Endodermal cell (in vitro differentiated cells): ENCODE results near the gene GPR153. TPM values are rescaled to one million over a fixed set of nuclear protein-coding genes. Genes with fewer than 3 reads are reported as not detected.

ENCODE experiments used
- DNase-seq: peaks from one replicate; pipeline ENCODE4 v3.0.0-alpha.2; 2017
- H3K27ac ChIP-seq: 2 replicates; pipeline ENCODE4 v1.5.1; 2013; ENCODE audit warnings: mild to moderate bottlenecking, low read depth, low read length, moderate library complexity
- H3K27me3 ChIP-seq: 2 replicates; pipeline ENCODE4 v1.6.1; 2013; ENCODE audit warnings: mild to moderate bottlenecking, low read length, moderate library complexity; ENCODE audit not compliant: insufficient read depth, control insufficient read depth, poor library complexity, severe bottlenecking
- H3K36me3 ChIP-seq: 2 replicates; pipeline ENCODE4 v1.7.0; 2013; ENCODE audit warnings: mild to moderate bottlenecking, low read length, moderate library complexity; ENCODE audit not compliant: control insufficient read depth, insufficient read depth
- H3K4me1 ChIP-seq: one replicate; pipeline ENCODE4 v1.7.0; 2013; ENCODE audit warnings: low read length; ENCODE audit not compliant: control insufficient read depth, insufficient read depth
- H3K4me3 ChIP-seq: 2 replicates; pipeline ENCODE4 v1.5.1; 2013; ENCODE audit warnings: mild to moderate bottlenecking, low read length, moderate library complexity
- H3K9ac ChIP-seq: 2 replicates; pipeline ENCODE4 v1.6.1; 2013; ENCODE audit warnings: mild to moderate bottlenecking, low read length, moderate library complexity; ENCODE audit not compliant: poor library complexity, severe bottlenecking; ENCODE audit errors: extremely low read depth
- H3K9me3 ChIP-seq: 2 replicates; pipeline ENCODE4 v1.6.1; 2013; ENCODE audit warnings: mild to moderate bottlenecking, low read length, moderate library complexity; ENCODE audit not compliant: control insufficient read depth
- H3K27ac Mint-ChIP-seq: 2 replicates; pipeline ENCODE4 v1.8.0; 2020; ENCODE audit warnings: mixed read lengths
- H3K27me3 Mint-ChIP-seq: 2 replicates; pipeline ENCODE4 v1.8.0; 2021; ENCODE audit warnings: mild to moderate bottlenecking, mixed read lengths; ENCODE audit not compliant: insufficient read depth
- H3K36me3 Mint-ChIP-seq: 2 replicates; pipeline ENCODE4 v1.8.0; 2020; ENCODE audit warnings: low read depth, mixed read lengths
- H3K4me1 Mint-ChIP-seq: 2 replicates; pipeline ENCODE4 v1.8.0; 2020; ENCODE audit warnings: mixed read lengths
- H3K4me3 Mint-ChIP-seq: 2 replicates; pipeline ENCODE4 v1.8.0; 2020; ENCODE audit warnings: mild to moderate bottlenecking, moderate library complexity, mixed read lengths
- H3K9me3 Mint-ChIP-seq: 2 replicates; pipeline ENCODE4 v1.8.0; 2020; ENCODE audit warnings: mild to moderate bottlenecking, mixed read lengths
- WGBS, 2 experiments: methylation state at CpG; one replicate each; pipeline versions ENCODE4 v1.1.5 to v1.1.7; 2013; ENCODE audit warnings: missing lambda C conversion rate in 2 of 2, mixed read lengths in 1 of 2; ENCODE audit not compliant: insufficient coverage in 1 of 2, insufficient read length in 1 of 2; 5-methylcytosine and 5-hydroxymethylcytosine counted together
- total RNA-seq, 2 donors: library from RNA; stranded (reverse); fragmentation: NEBNext Ultra II Directional in 1 of 2; extraction: Animal tissue kit (Norgen Biotek cat#: 25700) in 1 of 2; gene quantifications; 2 replicates in 1 of 2; 3 replicates in 1 of 2; pipeline ENCODE4 v1.2.1, GENCODE V29; 2021
- TF ChIP-seq, protein P1 (sequence below): fragments of 200-600 bp; sonication (generic); conservative IDR thresholded peaks from 2 replicates; pipeline ENCODE4 v1.5.0; 2021; ENCODE audit warnings: antibody characterized with exemption, mild to moderate bottlenecking

The GPR153 gene
- total RNA-seq, 2 donors from 2014 or later: 2.4 to 2.8 TPM

DNA sequence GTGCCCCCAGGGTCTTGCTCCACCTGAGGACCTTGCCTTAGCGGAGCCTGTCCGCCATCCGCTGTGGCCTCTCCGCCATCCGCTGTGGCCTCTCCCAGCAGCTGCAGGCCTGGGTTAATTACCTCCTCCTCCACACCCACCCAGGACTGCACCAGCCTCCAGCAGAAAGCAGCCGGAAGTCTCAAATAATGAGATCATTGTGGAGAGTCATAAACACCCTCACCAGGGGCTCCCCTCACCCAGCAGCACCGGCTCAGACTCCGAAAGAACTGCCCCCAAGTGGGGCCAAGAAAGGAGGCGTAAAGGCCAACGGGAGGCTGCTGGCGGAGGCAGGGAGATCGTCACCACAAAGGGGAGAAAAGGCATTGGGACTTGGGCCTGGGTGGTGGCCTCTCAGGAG lies 10.7 kb upstream of the GPR153 start:
- Mint-ChIP-seq H3K36me3 (no peaks in the 10 kb centered on the region), H3K4me1 (peaks cover 21% of the 10 kb centered on the region), H3K27me3 (no peaks in the 10 kb centered on the region), H3K4me3 (no peak overlapping the region), H3K9me3 (no peaks in the 10 kb centered on the region), H3K27ac (no peak overlapping the region)
- H3K27me3 ChIP-seq: no peaks in the 10 kb centered on the region
- peaks cover 8% of the 10 kb centered on the region for H3K4me1 ChIP-seq
- peak overlapping the region; percentile 73 for H3K27ac ChIP-seq
- no peaks in the 10 kb centered on the region for H3K9me3 ChIP-seq
- TF ChIP-seq, protein P1, sequence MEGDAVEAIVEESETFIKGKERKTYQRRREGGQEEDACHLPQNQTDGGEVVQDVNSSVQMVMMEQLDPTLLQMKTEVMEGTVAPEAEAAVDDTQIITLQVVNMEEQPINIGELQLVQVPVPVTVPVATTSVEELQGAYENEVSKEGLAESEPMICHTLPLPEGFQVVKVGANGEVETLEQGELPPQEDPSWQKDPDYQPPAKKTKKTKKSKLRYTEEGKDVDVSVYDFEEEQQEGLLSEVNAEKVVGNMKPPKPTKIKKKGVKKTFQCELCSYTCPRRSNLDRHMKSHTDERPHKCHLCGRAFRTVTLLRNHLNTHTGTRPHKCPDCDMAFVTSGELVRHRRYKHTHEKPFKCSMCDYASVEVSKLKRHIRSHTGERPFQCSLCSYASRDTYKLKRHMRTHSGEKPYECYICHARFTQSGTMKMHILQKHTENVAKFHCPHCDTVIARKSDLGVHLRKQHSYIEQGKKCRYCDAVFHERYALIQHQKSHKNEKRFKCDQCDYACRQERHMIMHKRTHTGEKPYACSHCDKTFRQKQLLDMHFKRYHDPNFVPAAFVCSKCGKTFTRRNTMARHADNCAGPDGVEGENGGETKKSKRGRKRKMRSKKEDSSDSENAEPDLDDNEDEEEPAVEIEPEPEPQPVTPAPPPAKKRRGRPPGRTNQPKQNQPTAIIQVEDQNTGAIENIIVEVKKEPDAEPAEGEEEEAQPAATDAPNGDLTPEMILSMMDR: no peak
- WGBS, 2 experiments: 60 to 92% methylated on average over 1 to 12 of the region's 12 CpGs
- no peak for DNase-seq
- no peak overlapping the region for H3K9ac ChIP-seq
- H3K4me3 ChIP-seq: no peak overlapping the region
- H3K36me3 ChIP-seq: no peaks in the 10 kb centered on the region

DNA sequence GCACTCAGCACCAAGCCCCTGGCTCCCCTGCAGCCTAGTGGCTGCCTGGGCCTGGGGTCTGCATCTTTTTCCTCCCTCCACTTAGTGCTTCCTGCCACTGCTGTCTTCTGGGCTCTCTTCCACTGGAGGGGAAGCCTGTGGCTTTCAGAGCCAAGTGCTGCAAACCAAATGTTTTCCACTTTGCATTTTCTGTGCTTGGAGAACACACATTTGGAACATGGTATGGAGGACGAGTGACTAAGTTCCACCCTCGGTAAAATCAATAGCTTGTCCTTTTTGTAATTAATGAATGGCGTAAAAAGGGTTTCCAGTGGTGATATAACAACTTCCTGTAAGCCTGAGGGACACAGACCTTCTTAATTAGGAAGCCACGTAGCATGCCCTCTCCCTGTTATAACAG lies 10.1 kb upstream of the GPR153 start:
- H3K4me3 Mint-ChIP-seq: no peak overlapping the region
- WGBS, 2 experiments: 93% methylated on average over 4 of the region's 4 CpGs

DNA sequence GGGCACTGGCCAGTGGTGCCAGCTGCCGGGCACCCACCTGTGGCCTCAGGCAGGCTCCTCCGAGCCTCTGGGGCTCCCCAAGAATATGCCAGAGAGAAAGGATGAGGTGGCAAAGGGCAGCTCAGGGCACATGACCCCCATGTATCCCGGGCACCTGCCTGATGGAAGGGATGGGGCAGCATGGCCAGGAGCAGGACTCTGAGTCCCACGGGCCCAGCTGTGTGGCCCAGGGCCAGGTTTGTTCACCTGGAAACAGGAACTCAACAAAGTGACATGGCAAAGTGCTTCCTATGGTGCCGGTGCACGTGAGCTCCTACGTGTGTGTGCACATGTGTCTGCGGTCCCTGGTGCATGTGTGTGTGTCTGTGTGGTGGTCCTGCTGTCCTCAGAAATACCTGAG lies 9.5 kb upstream of the GPR153 start:
- Mint-ChIP-seq H3K27me3 (no peaks in the 10 kb centered on the region), H3K36me3 (no peaks in the 10 kb centered on the region), H3K9me3 (no peaks in the 10 kb centered on the region), H3K4me1 (peaks cover 15% of the 10 kb centered on the region), H3K27ac (no peak overlapping the region), H3K4me3 (no peak overlapping the region)
- Histone ChIP-seq H3K9ac (no peak overlapping the region), H3K36me3 (no peaks in the 10 kb centered on the region), H3K9me3 (no peaks in the 10 kb centered on the region), H3K27ac (peak overlapping the region; percentile 96), H3K4me3 (no peak overlapping the region), H3K27me3 (no peaks in the 10 kb centered on the region), H3K4me1 (peaks cover 8% of the 10 kb centered on the region)
- TF ChIP-seq, protein P1: no peak
- WGBS, 2 experiments: 92 to 94% methylated on average over 6 to 8 of the region's 8 CpGs
- no peak for DNase-seq

More for the DNA sequence above, 10.1 kb upstream of the GPR153 start:
- H3K4me1 Mint-ChIP-seq: peaks cover 16% of the 10 kb centered on the region
- Histone ChIP-seq H3K4me1 (peaks cover 8% of the 10 kb centered on the region), H3K27me3 (no peaks in the 10 kb centered on the region), H3K9ac (no peak overlapping the region), H3K36me3 (no peaks in the 10 kb centered on the region), H3K4me3 (no peak overlapping the region), H3K27ac (peak overlapping the region; percentile 73), H3K9me3 (no peaks in the 10 kb centered on the region)
- H3K27me3 Mint-ChIP-seq: no peaks in the 10 kb centered on the region
- H3K9me3 Mint-ChIP-seq: no peaks in the 10 kb centered on the region
- no peaks in the 10 kb centered on the region for H3K36me3 Mint-ChIP-seq
- H3K27ac Mint-ChIP-seq: no peak overlapping the region
- DNase-seq: no peak
- TF ChIP-seq, protein P1: no peak
